GM12878 (cell line): ENCODE measurements around the gene TMEM150A. TPM values are rescaled to one million over a fixed set of nuclear protein-coding genes. Genes with fewer than 3 reads are reported as not detected.
A peak's percentile ranks its signal among the peaks of the same experiment; 100 is the strongest.

ENCODE experiments used
- BACH1 ChIP-seq: fragments of 450-650 bp; IDR thresholded peaks from 2 replicates; pipeline ENCODE4 v1.6.1; 2017; ENCODE audit warnings: mild to moderate bottlenecking, borderline replicate concordance
- CBX5 ChIP-seq: sonication (generic); IDR thresholded peaks from 2 replicates; pipeline ENCODE4 v1.6.1; 2016; ENCODE audit warnings: low read depth, moderate library complexity, mild to moderate bottlenecking, inconsistent platforms
- CEBPB ChIP-seq, 2 experiments: fragments of 150-350 bp in 1 of 2; IDR thresholded peaks; 2 replicates each; pipeline ENCODE4 v1.6.1; 2012 to 2014; ENCODE audit warnings: low read depth in 2 of 2, low read length in 2 of 2, borderline replicate concordance in 1 of 2, inconsistent platforms in 1 of 2
- CUX1 ChIP-seq: IDR thresholded peaks from 2 replicates; pipeline ENCODE4 v1.6.1; 2012; ENCODE audit warnings: improper control_type of control experiment, low read depth, low read length; ENCODE audit not compliant: insufficient replicate concordance
- E4F1 ChIP-seq: fragments of 450-650 bp; IDR thresholded peaks from 2 replicates; pipeline ENCODE4 v1.6.1; 2018; ENCODE audit warnings: borderline replicate concordance, mild to moderate bottlenecking; ENCODE audit not compliant: partially characterized antibody
- EGR1 ChIP-seq, 2 experiments: IDR thresholded peaks; 1 replicate in 1 of 2; 2 replicates in 1 of 2; pipeline ENCODE4 v1.6.1; 2011 to 2012; ENCODE audit warnings: low read depth in 2 of 2, low read length in 2 of 2, borderline replicate concordance in 1 of 2, mild to moderate bottlenecking in 1 of 2, moderate library complexity in 1 of 2
- HDAC2 ChIP-seq: fragments of 200-600 bp; sonication (generic); IDR thresholded peaks from 2 replicates; pipeline ENCODE4 v1.6.1; 2017
- IRF5 ChIP-seq: fragments of 450-650 bp; IDR thresholded peaks from 2 replicates; pipeline ENCODE4 v1.6.1; 2017; ENCODE audit warnings: borderline replicate concordance
- MTA2 ChIP-seq: fragments of 450-650 bp; IDR thresholded peaks from 2 replicates; pipeline ENCODE4 v1.6.1; 2016; ENCODE audit warnings: low read depth, mild to moderate bottlenecking, moderate library complexity
- PKNOX1 ChIP-seq: fragments of 450-650 bp; IDR thresholded peaks from 2 replicates; pipeline ENCODE4 v1.6.1; 2016; ENCODE audit warnings: mild to moderate bottlenecking
- RB1 ChIP-seq: fragments of 450-650 bp; formaldehyde crosslinking; IDR thresholded peaks from 2 replicates; pipeline ENCODE4 v1.6.1; 2017; ENCODE audit warnings: mild to moderate bottlenecking, borderline replicate concordance
- SUPT20H ChIP-seq: IDR thresholded peaks from 2 replicates; pipeline ENCODE4 v1.6.1; 2011; ENCODE audit warnings: low read depth, mild to moderate bottlenecking, low read length, moderate library complexity, borderline replicate concordance; ENCODE audit not compliant: control insufficient read depth
- SUZ12 ChIP-seq: fragments of 200-600 bp; sonication (generic); IDR thresholded peaks from one replicate; pipeline ENCODE4 v1.6.1; 2018; ENCODE audit warnings: antibody characterized with exemption, mild to moderate bottlenecking; ENCODE audit not compliant: unreplicated experiment
- TCF7 ChIP-seq: IDR thresholded peaks from 2 replicates; pipeline ENCODE4 v1.6.1; 2014; ENCODE audit warnings: antibody characterized with exemption, borderline replicate concordance
- USF2 ChIP-seq: IDR thresholded peaks from 2 replicates; pipeline ENCODE4 v1.6.1; 2011; ENCODE audit warnings: low read depth, low read length, improper control_type of control experiment, borderline replicate concordance
- ZBTB33 ChIP-seq: fragments of 450-650 bp; IDR thresholded peaks from 2 replicates; pipeline ENCODE4 v1.6.1; 2017; ENCODE audit warnings: mild to moderate bottlenecking
- ZNF24 ChIP-seq: fragments of 450-650 bp; IDR thresholded peaks from 2 replicates; pipeline ENCODE4 v1.6.1; 2017; ENCODE audit warnings: antibody characterized with exemption, mild to moderate bottlenecking
- polyA plus RNA-seq, 11 experiments: library from polyadenylated mRNA; depleted of rRNA in 4 of 11; unstranded in 6 of 11; stranded (reverse) in 5 of 11; fragments of >200 nt; fragmentation: Nextera tagmentation in 4 of 11; fragmentation: Illumina TruSeq in 1 of 11; extraction: Ambion mirVana in 4 of 11; extraction: Trizol in 1 of 11; gene quantifications; 1 replicate in 1 of 11; 2 replicates in 10 of 11; pipeline versions ENCODE4 v1.2.1 to v1.2.3, GENCODE V29; 2011 to 2016; ENCODE audit warnings: inconsistent platforms in 2 of 11, missing spikeins in 2 of 11, low read depth in 1 of 11
- total RNA-seq, 4 experiments: library from RNA; depleted of rRNA in 3 of 4; stranded (reverse); fragments of >200 nt in 3 of 4; fragmentation: Illumina TruSeq in 1 of 4; extraction: Trizol in 1 of 4; gene quantifications; 2 replicates each; pipeline versions ENCODE4 v1.2.1 to v1.2.3, GENCODE V29; 2013 to 2021

TMEM150A gene
- total and polyA plus RNA-seq, 10 of the 15 experiments (the other 5 are each of a cell fraction or from before 2014, with no cell fraction given), result 0.45 to 4.4 (median 2.6) TPM

- TF ChIP-seq CUX1 (no peak), PKNOX1 (no peak), SUZ12 (no peak), IRF5 (no peak), E4F1 (no peak), ZBTB33 (no peak), CBX5 (no peak), BACH1 (no peak), ZNF24 (0 out of 2 replicates have a peak, but pooled peaks have one; percentile 13), RB1 (no peak), MTA2 (peak; percentile 90), EGR1 (IDR thresholded peaks at IDR 0.05; ENCODE audit: borderline replicate concordance in 1 of 2, low read depth in 2 of 2, low read length in 2 of 2) (no peak), HDAC2 (no peak), CEBPB (IDR thresholded peaks at IDR 0.05; ENCODE audit: borderline replicate concordance in 1 of 2, low read depth in 2 of 2, low read length in 2 of 2) (no peak), USF2 (no peak), SUPT20H (no peak), TCF7 (no peak)
Observed at GRCh38 chr2:85642725-85643124, 40.2 kb upstream of the TMEM150A start (continued).
